B cell (primary cell): ENCODE data around the gene CADM2. TPM values are rescaled to one million over a fixed set of nuclear protein-coding genes. Genes with fewer than 3 reads are reported as not detected.

Experiments
- ATAC-seq: fragments of 200-7000 bp; cut with Tn5 transposase; one replicate; pipeline ENCODE4 v1.10.0; 2021; ENCODE audit warnings: low read depth, mild to moderate bottlenecking, moderate number of reproducible peaks, moderate library complexity
- CTCF ChIA-PET: fragments of 350-600 bp; sonication (Branson Sonifier 250); formaldehyde crosslinking; loops from one replicate; lab custom pipeline; 2021; ENCODE audit warnings: antibody characterized with exemption, inconsistent platforms; lab: Charles Lee
- POLR2A ChIA-PET: fragments of 350-600 bp; sonication (Branson Sonifier 250); formaldehyde crosslinking; loops from one replicate; lab custom pipeline; 2021; ENCODE audit warnings: antibody characterized with exemption; lab: Charles Lee
- DNase-seq: peaks from one replicate; pipeline ENCODE4 v3.0.0; 2013
- H2AFZ ChIP-seq: 2 replicates; pipeline ENCODE4 v1.6.1; 2012; ENCODE audit warnings: mild to moderate bottlenecking, low read depth, low read length; ENCODE audit not compliant: insufficient read depth, poor library complexity, severe bottlenecking
- H3K27ac ChIP-seq, 2 donors: 1 replicate in 1 of 2; 2 replicates in 1 of 2; pipeline ENCODE4 v1.5.1; 2012 to 2013; ENCODE audit warnings: low read length in 2 of 2, mild to moderate bottlenecking in 2 of 2, moderate library complexity in 1 of 2
- H3K27me3 ChIP-seq, 4 experiments: fragments of 200-600 bp in 1 of 4; sonication (generic) in 1 of 4; replicated peaks in 1 of 4; 1 replicate in 2 of 4; 2 replicates in 2 of 4; pipeline versions ENCODE4 v1.6.1 to v1.7.0; 2013 to 2016; ENCODE audit warnings: low read length in 3 of 4, mild to moderate bottlenecking in 2 of 4, mixed read lengths in 1 of 4, moderate library complexity in 1 of 4; ENCODE audit not compliant: insufficient read depth in 4 of 4, control insufficient read depth in 3 of 4; ENCODE audit errors: control extremely low read depth in 1 of 4
- H3K36me3 ChIP-seq, 2 experiments: replicated peaks in 1 of 2; 1 replicate in 1 of 2; 2 replicates in 1 of 2; pipeline versions ENCODE4 v1.6.1 to v1.7.1; 2013; ENCODE audit warnings: low read length in 1 of 2; ENCODE audit not compliant: insufficient read depth in 2 of 2, control insufficient read depth in 1 of 2; ENCODE audit errors: control extremely low read depth in 1 of 2, extremely low read depth in 1 of 2
- H3K4me1 ChIP-seq, 2 donors: fragments of 200-600 bp in 1 of 2; sonication (generic) in 1 of 2; 1 replicate in 1 of 2; 2 replicates in 1 of 2; pipeline versions ENCODE4 v1.5.1 to v1.6.1; 2013 to 2017; ENCODE audit warnings: low read length in 2 of 2; ENCODE audit not compliant: control insufficient read depth in 2 of 2, insufficient read depth in 2 of 2
- H3K4me2 ChIP-seq: replicated peaks from 2 replicates; pipeline ENCODE3; 2012; ENCODE audit warnings: mild to moderate bottlenecking, low read depth, low read length; ENCODE audit not compliant: poor library complexity, severe bottlenecking
- H3K4me3 ChIP-seq, 5 experiments: fragments of 200-600 bp in 1 of 5; sonication (generic) in 1 of 5; 1 replicate in 3 of 5; 2 replicates in 2 of 5; pipeline versions ENCODE4 v1.5.1 to v1.7.0; 2011 to 2016; ENCODE audit warnings: low read length in 4 of 5, mild to moderate bottlenecking in 4 of 5, low read depth in 2 of 5, control low read depth in 1 of 5, moderate library complexity in 1 of 5; ENCODE audit not compliant: insufficient read depth in 1 of 5; ENCODE audit errors: control extremely low read depth in 1 of 5, extremely low read depth in 1 of 5
- H3K79me2 ChIP-seq: fragments of 200-600 bp; sonication (generic); one replicate; pipeline ENCODE4 v1.6.0; 2016; ENCODE audit warnings: low read length; ENCODE audit not compliant: control insufficient read depth, insufficient read depth
- H3K9ac ChIP-seq: fragments of 200-600 bp; sonication (generic); 2 replicates; pipeline ENCODE4 v1.6.1; 2017; ENCODE audit warnings: mild to moderate bottlenecking, low read length, moderate library complexity
- H3K9me3 ChIP-seq, 3 donors: one replicate each; pipeline versions ENCODE4 v1.6.1 to v1.7.1; 2013; ENCODE audit warnings: low read length in 2 of 3; ENCODE audit not compliant: control insufficient read depth in 2 of 3, insufficient read depth in 1 of 3; ENCODE audit errors: control extremely low read depth in 1 of 3
- H4K20me1 ChIP-seq: 2 replicates; pipeline ENCODE4 v1.6.0; 2012; ENCODE audit warnings: mild to moderate bottlenecking, low read length; ENCODE audit not compliant: insufficient read depth, control insufficient read depth, poor library complexity, severe bottlenecking
- H3K27ac Mint-ChIP-seq: one replicate; pipeline ENCODE4 v1.8.0; 2021; ENCODE audit warnings: mixed read lengths
- H3K27me3 Mint-ChIP-seq: one replicate; pipeline ENCODE4 v1.8.0; 2021; ENCODE audit warnings: mixed read lengths
- H3K4me1 Mint-ChIP-seq: one replicate; pipeline ENCODE4 v1.8.0; 2021; ENCODE audit warnings: mixed read lengths
- H3K4me3 Mint-ChIP-seq: one replicate; pipeline ENCODE4 v1.8.0; 2021; ENCODE audit warnings: mixed read lengths
- H3K9me3 Mint-ChIP-seq: one replicate; pipeline ENCODE4 v1.8.0; 2022; ENCODE audit warnings: mixed read lengths; ENCODE audit not compliant: insufficient read depth
- EZH2 ChIP-seq: IDR thresholded peaks from 2 replicates; pipeline ENCODE4 v1.6.1; 2012; ENCODE audit warnings: borderline replicate concordance, low read depth, mild to moderate bottlenecking, moderate library complexity, low read length; ENCODE audit not compliant: insufficient read depth, poor library complexity, severe bottlenecking
- WGBS: methylation state at CpG from one replicate; pipeline ENCODE4 v1.1.5; 2013; ENCODE audit warnings: missing lambda C conversion rate; ENCODE audit not compliant: insufficient coverage; 5-methylcytosine and 5-hydroxymethylcytosine counted together
- intact Hi-C: fragments of 100-400 bp; cut with micrococcal nuclease; formaldehyde crosslinking; loops from one replicate; pipeline ENCODE4 v1.10.0; 2022
- polyA plus RNA-seq: library from polyadenylated mRNA; depleted of rRNA; stranded (reverse); fragments of >200 nt; gene quantifications from 2 replicates; pipeline ENCODE4 v1.2.3, GENCODE V29; 2012
- small RNA-seq: library from RNA; depleted of rRNA; stranded (forward); fragments of <200 nt; gene quantifications from one replicate; pipeline ENCODE3, GENCODE V24; 2012; ENCODE audit warnings: low replicate concordance, low read depth; ENCODE audit not compliant: insufficient read length
- total RNA-seq, 2 donors: library from RNA; stranded (reverse); fragments of 120-200 nt in 1 of 2; gene quantifications; 1 replicate in 1 of 2; 2 replicates in 1 of 2; pipeline versions ENCODE4 v1.2.3 to v1.2.4, GENCODE V29; 2013 to 2022
- TF ChIP-seq, protein P1 (sequence below): fragments of 200-600 bp; IDR thresholded peaks from one replicate; pipeline ENCODE4 v1.8.0; 2022; ENCODE audit warnings: antibody characterized with exemption, mild to moderate bottlenecking

Gene CADM2
- total and polyA plus RNA-seq, 2 donors (not counting 1 experiment from before 2014, with no cell fraction given): 0.10 to 0.37 TPM

- ChIA-PET POLR2A (no interaction called here), CTCF (no interaction called here)
- no peaks in the 10 kb centered on the region for H3K27me3 Mint-ChIP-seq
- no peak for DNase-seq
- no peaks in the 10 kb centered on the region for H3K9me3 ChIP-seq
- no peaks in the 10 kb centered on the region for H3K4me1 ChIP-seq
- no peak overlapping the region for H3K27ac ChIP-seq
- no peaks in the 10 kb centered on the region for H3K36me3 ChIP-seq
- intact Hi-C loops: no loop called here
- H4K20me1 ChIP-seq: no peaks in the 10 kb centered on the region
- no peak overlapping the region for H3K27ac Mint-ChIP-seq
- H3K4me3 ChIP-seq: no peak overlapping the region
- no peak overlapping the region for H3K4me2 ChIP-seq
- no peak for ATAC-seq
- no peaks in the 10 kb centered on the region for H3K79me2 ChIP-seq
- no peak overlapping the region for H3K4me3 Mint-ChIP-seq
- TF ChIP-seq EZH2: no peak
- TF ChIP-seq, protein P1, sequence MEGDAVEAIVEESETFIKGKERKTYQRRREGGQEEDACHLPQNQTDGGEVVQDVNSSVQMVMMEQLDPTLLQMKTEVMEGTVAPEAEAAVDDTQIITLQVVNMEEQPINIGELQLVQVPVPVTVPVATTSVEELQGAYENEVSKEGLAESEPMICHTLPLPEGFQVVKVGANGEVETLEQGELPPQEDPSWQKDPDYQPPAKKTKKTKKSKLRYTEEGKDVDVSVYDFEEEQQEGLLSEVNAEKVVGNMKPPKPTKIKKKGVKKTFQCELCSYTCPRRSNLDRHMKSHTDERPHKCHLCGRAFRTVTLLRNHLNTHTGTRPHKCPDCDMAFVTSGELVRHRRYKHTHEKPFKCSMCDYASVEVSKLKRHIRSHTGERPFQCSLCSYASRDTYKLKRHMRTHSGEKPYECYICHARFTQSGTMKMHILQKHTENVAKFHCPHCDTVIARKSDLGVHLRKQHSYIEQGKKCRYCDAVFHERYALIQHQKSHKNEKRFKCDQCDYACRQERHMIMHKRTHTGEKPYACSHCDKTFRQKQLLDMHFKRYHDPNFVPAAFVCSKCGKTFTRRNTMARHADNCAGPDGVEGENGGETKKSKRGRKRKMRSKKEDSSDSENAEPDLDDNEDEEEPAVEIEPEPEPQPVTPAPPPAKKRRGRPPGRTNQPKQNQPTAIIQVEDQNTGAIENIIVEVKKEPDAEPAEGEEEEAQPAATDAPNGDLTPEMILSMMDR: no peak
- H3K27me3 ChIP-seq: no peaks in the 10 kb centered on the region
- peaks cover 11% of the 10 kb centered on the region for H3K9me3 Mint-ChIP-seq
- 100% methylated on average over 1 of the region's 2 CpGs for WGBS
- no peak overlapping the region for H3K9ac ChIP-seq
- no peak overlapping the region for H2AFZ ChIP-seq
- H3K4me1 Mint-ChIP-seq: no peaks in the 10 kb centered on the region
Measured at GRCh38 chr3:86109434-86109833, 1150.6 kb downstream of the CADM2 start.

Small RNA genes within 50 kb of the gene (small RNA-seq; reads per million reads assigned to genes)
- gene MIR5688: not detected
